ENCODE measurements around the gene P2RY2. TPM values are rescaled to one million over a fixed set of nuclear protein-coding genes. Genes with fewer than 3 reads are reported as not detected.

P2RY2 gene
- total and polyA plus RNA-seq, 4 donors: 1.8 to 3.7 (median 2.2) TPM

DNA sequence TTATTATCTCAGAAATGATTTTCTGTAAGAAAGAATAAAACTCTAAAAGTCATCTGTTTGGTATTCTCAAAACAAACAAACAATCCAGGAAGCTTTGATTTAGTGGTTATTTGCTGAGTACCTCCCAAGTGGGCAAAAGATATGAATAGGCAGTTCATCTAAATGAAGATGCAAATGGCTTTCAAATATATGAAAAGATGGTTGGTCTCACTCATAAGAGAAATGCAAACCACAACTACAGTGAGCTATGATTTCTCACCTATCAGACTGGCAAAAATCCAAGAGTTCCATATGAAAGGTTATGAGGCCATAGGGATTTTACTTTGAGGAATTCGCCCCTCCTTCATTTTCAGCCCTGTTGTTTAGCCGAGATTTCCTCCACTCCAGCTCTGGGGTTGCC lies 11.3 kb upstream of the P2RY2 start (continued):
- TF ChIP-seq, protein P1, sequence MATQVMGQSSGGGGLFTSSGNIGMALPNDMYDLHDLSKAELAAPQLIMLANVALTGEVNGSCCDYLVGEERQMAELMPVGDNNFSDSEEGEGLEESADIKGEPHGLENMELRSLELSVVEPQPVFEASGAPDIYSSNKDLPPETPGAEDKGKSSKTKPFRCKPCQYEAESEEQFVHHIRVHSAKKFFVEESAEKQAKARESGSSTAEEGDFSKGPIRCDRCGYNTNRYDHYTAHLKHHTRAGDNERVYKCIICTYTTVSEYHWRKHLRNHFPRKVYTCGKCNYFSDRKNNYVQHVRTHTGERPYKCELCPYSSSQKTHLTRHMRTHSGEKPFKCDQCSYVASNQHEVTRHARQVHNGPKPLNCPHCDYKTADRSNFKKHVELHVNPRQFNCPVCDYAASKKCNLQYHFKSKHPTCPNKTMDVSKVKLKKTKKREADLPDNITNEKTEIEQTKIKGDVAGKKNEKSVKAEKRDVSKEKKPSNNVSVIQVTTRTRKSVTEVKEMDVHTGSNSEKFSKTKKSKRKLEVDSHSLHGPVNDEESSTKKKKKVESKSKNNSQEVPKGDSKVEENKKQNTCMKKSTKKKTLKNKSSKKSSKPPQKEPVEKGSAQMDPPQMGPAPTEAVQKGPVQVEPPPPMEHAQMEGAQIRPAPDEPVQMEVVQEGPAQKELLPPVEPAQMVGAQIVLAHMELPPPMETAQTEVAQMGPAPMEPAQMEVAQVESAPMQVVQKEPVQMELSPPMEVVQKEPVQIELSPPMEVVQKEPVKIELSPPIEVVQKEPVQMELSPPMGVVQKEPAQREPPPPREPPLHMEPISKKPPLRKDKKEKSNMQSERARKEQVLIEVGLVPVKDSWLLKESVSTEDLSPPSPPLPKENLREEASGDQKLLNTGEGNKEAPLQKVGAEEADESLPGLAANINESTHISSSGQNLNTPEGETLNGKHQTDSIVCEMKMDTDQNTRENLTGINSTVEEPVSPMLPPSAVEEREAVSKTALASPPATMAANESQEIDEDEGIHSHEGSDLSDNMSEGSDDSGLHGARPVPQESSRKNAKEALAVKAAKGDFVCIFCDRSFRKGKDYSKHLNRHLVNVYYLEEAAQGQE (IDR thresholded peaks at IDR 0.05): no peak
- TF ChIP-seq TAF1 (conservative IDR thresholded peaks at IDR 0.05): no peak
- TF ChIP-seq, protein P2, sequence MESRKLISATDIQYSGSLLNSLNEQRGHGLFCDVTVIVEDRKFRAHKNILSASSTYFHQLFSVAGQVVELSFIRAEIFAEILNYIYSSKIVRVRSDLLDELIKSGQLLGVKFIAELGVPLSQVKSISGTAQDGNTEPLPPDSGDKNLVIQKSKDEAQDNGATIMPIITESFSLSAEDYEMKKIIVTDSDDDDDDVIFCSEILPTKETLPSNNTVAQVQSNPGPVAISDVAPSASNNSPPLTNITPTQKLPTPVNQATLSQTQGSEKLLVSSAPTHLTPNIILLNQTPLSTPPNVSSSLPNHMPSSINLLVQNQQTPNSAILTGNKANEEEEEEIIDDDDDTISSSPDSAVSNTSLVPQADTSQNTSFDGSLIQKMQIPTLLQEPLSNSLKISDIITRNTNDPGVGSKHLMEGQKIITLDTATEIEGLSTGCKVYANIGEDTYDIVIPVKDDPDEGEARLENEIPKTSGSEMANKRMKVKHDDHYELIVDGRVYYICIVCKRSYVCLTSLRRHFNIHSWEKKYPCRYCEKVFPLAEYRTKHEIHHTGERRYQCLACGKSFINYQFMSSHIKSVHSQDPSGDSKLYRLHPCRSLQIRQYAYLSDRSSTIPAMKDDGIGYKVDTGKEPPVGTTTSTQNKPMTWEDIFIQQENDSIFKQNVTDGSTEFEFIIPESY (IDR thresholded peaks at IDR 0.05): no peak

DNA sequence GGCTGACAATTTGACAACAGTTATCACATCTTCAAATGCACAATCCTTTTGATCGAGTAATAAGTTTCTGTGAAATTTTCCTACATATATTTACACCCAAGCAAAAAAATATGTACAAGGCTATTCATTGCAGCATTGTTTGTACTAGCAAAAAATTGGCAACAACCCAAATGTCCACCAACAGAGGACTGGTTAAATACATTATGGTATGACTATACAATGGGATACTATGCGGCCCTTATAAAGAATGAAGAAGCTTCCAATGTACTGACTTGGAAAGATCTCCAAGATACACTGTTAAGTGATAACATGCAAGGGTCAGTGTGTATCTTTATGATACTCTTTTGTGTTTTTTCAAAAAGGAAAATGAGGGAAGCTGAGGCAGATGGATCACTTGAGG lies 8.2 kb upstream of the P2RY2 start:
- no peak overlapping the region for H3K27ac ChIP-seq (ENCODE audit: low read depth in 1 of 2, low read length in 2 of 2)
- no peaks in the 10 kb centered on the region for H3K27me3 ChIP-seq (ENCODE audit: control insufficient read depth in 4 of 4, insufficient read depth in 4 of 4, low read length in 3 of 4)
- no peaks in the 10 kb centered on the region for H3K36me3 ChIP-seq (ENCODE audit: control insufficient read depth in 4 of 4, insufficient read depth in 3 of 4, low read depth in 1 of 4, low read length in 3 of 4)
- DNase-seq (ENCODE audit: low spot score): no peak
- peaks cover 0 to 8% (median 2%) of the 10 kb centered on the region in 4 donors for H3K4me1 ChIP-seq (ENCODE audit: control insufficient read depth in 4 of 4, insufficient read depth in 4 of 4, low read length in 3 of 4)
- 95% methylated on average over 2 of the region's 2 CpGs for WGBS
- no peaks in the 10 kb centered on the region for H3K9me3 ChIP-seq (ENCODE audit: control insufficient read depth in 4 of 4, low read length in 3 of 4)
- no peak overlapping the region for H3K9ac ChIP-seq (ENCODE audit: low read depth in 1 of 2, low read length in 2 of 2)
- TF ChIP-seq HNF4A (conservative IDR thresholded peaks at IDR 0.05): no peak
- TF ChIP-seq GABPA (IDR thresholded peaks at IDR 0.05 in 1 of 2, conservative IDR thresholded peaks at IDR 0.05 in 1 of 2): no peak
- TF ChIP-seq FOXA1 (IDR thresholded peaks at IDR 0.05): no peak
- no peak for TF ChIP-seq NR2F2 (IDR thresholded peaks at IDR 0.05)
- no peak overlapping the region for H3K4me3 ChIP-seq (ENCODE audit: low read depth in 1 of 3, low read length in 3 of 3)

DNA sequence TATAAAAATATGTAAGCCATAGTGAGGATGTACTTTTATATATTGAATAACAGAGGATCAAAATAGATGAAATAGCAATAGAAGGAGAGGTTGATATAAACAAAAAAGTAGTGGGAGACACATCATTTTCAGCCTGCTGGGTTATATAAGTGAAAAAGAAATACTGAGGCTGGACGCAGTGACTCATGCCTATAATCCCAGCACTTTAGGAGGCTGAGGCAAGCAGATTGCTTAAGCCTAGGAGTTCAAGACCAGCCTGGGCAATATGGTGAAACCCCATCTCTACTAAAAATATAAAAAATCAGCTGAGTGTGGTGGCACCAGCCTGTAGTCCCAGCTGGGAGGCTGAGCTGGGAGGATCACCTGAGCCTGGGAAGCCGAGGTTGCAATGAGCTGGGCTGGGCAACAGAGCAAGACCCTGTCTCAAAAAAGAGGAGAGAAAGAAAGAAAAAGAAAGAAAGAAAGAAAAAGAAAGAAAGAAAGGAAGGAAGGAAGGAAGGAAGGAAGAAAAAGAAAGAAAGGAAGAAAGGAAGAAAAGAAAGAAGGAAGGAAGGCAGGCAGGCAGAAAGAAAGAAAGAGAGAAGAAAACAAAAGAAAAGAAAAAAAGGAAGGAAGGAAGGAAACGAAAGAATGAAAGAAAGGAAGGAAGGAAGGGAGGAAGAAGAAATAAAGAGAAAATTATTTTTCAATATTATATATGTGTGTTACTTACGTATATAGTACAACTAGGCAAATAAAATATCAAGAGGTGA lies 7.0 kb upstream of the P2RY2 start:
- no peak for TF ChIP-seq HNF4A (conservative IDR thresholded peaks at IDR 0.05)
- TF ChIP-seq JUND (IDR thresholded peaks at IDR 0.05): no peak
- TF ChIP-seq RAD21 (IDR thresholded peaks at IDR 0.05): no peak
- no peak for TF ChIP-seq EGR1 (IDR thresholded peaks at IDR 0.05; ENCODE audit: low read depth in 2 of 2)
- no peak for TF ChIP-seq FOXA2 (IDR thresholded peaks at IDR 0.05)
- TF ChIP-seq TAF1 (conservative IDR thresholded peaks at IDR 0.05): no peak
- no peak for TF ChIP-seq YY1 (IDR thresholded peaks at IDR 0.05)
- TF ChIP-seq GABPA (IDR thresholded peaks at IDR 0.05 in 1 of 2, conservative IDR thresholded peaks at IDR 0.05 in 1 of 2): no peak
- TF ChIP-seq, protein P3, sequence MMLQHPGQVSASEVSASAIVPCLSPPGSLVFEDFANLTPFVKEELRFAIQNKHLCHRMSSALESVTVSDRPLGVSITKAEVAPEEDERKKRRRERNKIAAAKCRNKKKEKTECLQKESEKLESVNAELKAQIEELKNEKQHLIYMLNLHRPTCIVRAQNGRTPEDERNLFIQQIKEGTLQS (IDR thresholded peaks at IDR 0.05): no peak
- TF ChIP-seq, protein P4, sequence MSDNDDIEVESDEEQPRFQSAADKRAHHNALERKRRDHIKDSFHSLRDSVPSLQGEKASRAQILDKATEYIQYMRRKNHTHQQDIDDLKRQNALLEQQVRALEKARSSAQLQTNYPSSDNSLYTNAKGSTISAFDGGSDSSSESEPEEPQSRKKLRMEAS (IDR thresholded peaks at IDR 0.05): no peak
- TF ChIP-seq, protein P5, sequence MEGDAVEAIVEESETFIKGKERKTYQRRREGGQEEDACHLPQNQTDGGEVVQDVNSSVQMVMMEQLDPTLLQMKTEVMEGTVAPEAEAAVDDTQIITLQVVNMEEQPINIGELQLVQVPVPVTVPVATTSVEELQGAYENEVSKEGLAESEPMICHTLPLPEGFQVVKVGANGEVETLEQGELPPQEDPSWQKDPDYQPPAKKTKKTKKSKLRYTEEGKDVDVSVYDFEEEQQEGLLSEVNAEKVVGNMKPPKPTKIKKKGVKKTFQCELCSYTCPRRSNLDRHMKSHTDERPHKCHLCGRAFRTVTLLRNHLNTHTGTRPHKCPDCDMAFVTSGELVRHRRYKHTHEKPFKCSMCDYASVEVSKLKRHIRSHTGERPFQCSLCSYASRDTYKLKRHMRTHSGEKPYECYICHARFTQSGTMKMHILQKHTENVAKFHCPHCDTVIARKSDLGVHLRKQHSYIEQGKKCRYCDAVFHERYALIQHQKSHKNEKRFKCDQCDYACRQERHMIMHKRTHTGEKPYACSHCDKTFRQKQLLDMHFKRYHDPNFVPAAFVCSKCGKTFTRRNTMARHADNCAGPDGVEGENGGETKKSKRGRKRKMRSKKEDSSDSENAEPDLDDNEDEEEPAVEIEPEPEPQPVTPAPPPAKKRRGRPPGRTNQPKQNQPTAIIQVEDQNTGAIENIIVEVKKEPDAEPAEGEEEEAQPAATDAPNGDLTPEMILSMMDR (IDR thresholded peaks at IDR 0.05; ENCODE audit: low read depth, low read length, missing input control): no peak
- no peak for TF ChIP-seq RXRA (IDR thresholded peaks at IDR 0.05)
- TF ChIP-seq FOXA1 (IDR thresholded peaks at IDR 0.05): no peak
- no peak for DNase-seq (ENCODE audit: low spot score)
- Histone ChIP-seq H3K27me3 (ENCODE audit: control insufficient read depth in 4 of 4, insufficient read depth in 4 of 4, low read length in 3 of 4) (no peaks in the 10 kb centered on the region), H3K9me3 (ENCODE audit: control insufficient read depth in 4 of 4, low read length in 3 of 4) (no peaks in the 10 kb centered on the region), H3K4me1 (ENCODE audit: control insufficient read depth in 4 of 4, insufficient read depth in 4 of 4, low read length in 3 of 4) (no peaks in the 10 kb centered on the region), H3K27ac (ENCODE audit: low read depth in 1 of 2, low read length in 2 of 2) (no peak overlapping the region), H3K4me3 (ENCODE audit: low read depth in 1 of 3, low read length in 3 of 3) (no peak overlapping the region), H3K36me3 (ENCODE audit: control insufficient read depth in 4 of 4, insufficient read depth in 3 of 4, low read depth in 1 of 4, low read length in 3 of 4) (no peaks in the 10 kb centered on the region), H3K9ac (ENCODE audit: low read depth in 1 of 2, low read length in 2 of 2) (no peak overlapping the region)
- WGBS: 88% methylated on average over 4 of the region's 4 CpGs

Measured in liver (tissue), 9 donors.